HG03378 (cell line): ENCODE data around the gene RASGRF1.
"Not testable (repeated sequence)": the region's sequence is repeated elsewhere in the genome, so short reads cannot be mapped to it uniquely, and the experiment has no call there.

Experiments
- ATAC-seq: cut with Tn5 transposase; IDR thresholded peaks from one replicate; pipeline ENCODE4 v1.9.1; 2021; ENCODE audit warnings: mild to moderate bottlenecking, moderate library complexity; ENCODE audit not compliant: unreplicated experiment

The RASGRF1 gene

DNA sequence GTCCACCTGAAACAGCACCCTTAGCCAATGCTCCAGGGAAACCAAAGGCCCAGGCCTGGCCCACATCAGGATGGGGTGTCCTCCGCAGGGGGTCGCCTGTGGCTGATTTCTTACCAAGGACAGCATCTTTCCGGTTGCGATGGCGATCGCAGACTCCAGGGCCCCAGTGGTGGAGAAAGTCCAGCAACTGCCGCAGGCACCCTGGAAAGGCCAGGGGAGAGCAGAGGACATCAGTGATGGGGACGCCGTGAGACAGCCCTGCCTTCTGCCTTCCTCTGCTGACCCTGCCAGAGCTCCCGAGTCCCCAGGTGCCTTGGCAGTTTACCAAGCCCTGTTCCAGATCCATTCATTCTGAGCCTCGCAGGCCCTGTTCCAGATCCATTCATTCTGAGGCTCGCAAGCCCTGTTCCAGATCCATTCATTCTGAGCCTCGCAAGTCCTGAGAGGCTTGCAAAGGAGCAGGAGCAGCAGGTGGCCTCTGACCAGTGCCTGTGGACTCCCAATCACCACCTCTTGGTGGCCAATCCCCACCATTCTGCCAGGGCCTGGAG is 158.2 kb downstream of the RASGRF1 start:
- ATAC-seq: no peak

DNA sequence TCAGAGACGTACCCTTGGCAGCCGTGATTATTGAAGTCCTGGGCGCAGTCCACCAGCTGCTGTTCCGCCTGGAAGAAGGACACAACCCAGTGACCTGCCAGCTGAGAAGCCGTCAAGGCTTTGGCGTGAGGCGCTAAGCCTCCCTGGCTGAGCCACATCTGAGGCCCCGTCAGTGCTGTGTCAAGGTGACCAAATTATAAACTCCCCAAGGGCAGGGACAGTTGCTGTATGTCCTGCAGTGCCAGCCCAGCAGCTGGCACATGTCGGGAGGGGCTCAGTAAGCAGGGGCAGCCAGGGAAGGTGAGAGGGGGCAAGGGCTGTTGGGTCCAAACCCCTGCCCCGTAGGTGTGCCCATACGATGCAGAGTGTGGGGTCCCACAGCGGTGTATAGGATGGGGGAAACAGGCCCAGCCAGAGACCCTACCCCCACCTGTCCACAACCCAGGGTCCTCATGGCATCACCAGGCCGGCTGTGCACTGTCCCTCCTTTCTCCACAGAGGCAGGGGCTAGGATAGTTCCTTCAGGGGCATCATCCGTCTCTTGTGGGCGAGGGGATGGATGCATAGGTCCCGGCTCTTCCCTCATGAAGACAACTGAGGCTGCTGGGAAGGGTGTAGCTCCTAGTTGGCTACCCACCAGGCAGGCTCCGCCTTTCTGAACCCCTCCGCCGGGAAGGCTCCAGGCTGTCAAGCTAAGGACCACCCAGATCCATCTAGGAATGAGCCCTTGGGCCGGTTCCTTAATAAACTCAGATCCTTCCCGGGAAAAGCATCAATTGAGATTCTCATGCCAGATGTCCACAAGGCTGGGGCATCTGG is 158.9 kb downstream of the RASGRF1 start:
- ATAC-seq: no peak

DNA sequence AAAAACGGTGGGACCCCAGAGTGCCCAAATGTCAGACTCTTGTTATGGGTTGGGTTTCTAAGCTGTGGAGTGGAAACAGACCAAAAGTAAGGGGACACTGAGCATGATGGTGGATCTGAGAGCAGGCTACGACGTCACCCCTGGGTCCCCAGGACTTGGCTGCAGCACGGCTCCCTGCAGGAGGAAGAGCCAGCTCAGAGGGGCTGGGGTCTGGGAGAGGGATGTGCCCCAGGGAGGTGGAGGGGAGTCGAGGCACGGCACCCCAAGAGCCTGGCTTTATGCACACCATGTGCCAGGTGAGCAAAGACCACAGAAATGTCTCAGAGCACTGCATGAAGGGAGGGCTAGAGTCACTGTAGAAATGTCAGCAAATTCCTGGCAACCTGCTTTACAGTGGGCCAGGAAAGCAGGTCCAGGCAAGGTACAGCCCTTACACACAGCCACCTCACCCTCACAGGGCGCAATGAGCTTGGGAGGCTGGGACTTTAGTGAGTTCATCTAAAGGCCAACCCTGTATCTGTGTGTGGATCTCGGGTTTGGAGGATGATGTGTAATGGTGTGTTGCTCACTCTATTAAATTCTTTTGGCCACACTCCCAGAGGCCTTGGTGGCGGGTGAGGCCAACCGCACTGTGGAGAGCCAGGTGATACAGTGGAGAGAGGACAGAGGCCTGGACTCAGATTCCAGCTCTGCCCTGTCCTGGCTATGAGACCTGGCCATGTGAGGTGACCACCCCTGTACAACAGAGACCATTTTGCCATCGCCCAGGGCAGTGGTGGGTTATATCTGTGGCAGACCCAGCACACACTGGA is 159.8 kb downstream of the RASGRF1 start:
- ATAC-seq: no peak

DNA sequence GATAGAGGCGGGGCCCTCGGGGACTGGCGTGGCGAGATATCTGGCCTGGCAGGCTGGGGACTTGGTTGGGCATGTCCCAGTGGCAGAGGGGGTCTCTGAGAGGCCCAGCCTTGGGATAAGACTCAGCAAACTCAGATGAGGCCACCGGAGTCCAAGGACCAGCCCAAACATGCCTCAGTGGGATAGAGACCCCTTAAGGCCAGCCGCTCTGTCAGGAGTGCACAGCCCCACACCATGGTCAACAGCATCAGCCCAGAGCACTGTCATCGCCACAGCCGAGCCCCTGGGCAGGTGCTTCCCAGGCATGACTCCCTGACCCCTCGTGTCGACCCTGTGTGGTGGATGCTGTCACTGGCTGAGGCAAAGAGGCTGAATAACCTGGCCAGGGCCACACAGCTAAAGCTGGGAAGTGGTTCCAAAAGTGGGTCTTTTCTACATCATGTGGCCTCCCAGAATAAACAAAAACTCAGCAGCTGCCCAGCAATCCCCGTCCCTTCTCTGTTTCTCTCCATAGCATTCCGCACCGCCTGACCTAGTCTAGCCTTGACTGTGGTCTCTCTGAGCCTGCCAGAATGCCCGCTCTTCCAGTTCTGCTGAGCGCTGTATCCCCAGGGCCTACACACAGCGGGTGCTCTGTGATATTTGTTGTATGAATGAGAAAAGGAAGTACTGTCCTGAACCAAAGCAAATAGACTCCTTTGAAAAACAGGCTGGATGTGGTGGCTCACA is 160.9 kb downstream of the RASGRF1 start:
- no peak for ATAC-seq

DNA sequence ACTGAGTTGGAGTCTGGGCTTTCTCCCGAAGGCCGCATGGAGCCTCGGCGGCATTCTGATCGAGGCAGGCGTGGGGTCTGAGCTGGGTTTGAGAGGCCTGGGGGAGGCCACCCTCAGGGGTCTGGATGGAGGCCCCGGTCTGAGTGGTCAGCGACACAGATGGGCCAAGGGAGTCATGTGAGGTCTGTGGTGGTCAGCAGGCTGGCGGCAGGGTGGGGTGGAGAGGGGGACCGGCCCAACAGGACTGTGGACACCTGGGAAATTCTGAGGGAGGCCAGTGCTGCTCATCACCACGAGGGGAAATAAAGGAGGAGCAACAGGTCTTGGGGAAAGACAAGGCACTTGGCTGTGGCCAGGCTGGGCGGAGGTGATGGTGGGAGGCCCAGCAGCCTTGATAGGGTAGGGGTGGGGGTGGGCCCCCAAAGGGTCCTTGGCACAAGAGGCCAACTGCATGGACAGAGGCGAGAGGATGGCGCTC is 161.9 kb downstream of the RASGRF1 start:
- ATAC-seq: no peak

DNA sequence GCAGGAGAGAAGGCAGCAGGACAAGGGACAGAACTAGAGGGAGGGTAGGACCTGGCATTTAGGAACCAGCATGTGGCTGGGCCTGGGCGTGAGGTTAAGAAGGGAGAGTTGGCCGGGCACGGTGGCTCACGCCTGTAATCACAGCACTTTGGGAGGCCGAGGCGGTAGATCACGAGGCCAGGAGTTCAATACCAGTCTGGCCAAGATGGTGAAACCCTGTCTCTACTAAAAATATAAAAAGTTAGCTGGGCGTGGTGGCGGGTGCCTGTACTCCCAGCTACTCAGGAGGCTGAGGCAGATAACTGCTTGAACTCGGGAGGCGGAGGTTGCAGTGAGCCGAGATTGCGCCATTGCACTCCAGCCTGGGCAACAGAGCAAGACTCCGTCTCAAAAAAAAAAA is 162.4 kb downstream of the RASGRF1 start:
- not testable (repeated sequence) for ATAC-seq

DNA sequence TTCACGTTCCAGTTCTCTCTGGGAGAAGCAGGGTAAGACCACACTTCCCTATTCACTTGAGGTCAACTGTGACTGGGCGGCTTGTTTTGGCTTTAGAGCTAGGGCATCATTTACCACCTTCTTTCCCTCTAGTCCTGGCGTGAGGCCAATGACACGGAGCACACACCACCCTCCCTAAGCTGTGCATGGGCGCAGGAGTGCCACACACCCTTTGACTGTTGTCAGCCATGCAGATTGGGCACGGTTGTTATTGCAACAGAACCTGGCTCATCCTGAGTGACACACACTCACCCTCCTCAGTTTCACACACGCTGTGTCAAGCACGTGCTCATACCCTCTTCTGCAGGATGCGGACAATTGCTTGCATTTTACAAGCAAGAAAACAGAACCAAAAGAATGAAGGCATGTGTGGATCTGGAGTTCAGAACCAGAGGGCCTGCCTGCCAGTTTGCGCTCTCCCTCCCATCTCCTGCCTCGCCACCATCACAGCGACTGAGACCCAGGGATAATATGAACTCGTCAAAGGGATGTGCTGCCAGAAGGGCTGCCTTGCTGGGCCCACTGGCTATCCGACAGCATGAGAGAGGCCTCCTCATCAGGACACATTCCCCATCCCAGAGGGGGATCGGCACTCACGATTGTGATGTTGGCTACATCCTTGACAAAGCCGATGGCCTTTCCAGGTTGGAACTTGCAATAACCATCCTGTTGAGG is 163.3 kb downstream of the RASGRF1 start:
- no peak for ATAC-seq

DNA sequence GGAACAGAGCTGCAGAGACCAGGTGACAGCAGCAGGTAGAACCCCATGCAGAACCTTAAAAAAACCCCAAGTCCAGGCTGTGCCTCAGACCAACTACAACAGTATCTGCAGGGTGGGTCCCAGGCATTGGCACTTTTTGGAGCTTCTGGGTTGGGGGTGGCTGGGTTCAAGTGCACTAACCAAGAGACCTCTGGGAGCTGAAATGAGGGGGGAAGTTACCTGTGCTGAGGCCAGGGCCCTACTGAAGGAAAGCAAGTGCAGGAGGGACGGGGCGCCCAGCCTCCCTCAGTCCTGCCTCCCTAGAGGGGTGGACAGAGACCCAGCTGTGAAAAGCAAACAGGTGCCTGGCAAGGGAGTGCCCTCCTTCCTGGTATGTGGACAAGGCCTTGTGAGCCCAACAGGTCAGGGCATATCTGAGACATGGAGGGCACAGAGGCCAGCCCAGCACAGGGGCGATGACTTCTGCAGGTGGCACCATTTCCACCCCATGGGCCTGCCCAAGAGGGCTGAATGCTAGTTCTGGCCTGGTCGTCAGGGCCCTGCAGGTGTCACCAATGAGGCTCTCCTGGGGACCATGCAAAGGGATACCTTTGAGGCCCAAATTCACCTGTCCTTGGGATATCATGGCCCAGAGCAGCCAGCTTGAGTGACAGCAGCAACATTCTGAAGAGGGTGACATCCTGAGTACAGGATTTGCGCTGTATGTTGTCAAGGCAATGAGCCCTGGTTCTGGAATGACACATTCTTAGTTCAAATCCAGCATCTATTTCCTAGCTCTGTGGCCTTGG is 164.4 kb downstream of the RASGRF1 start:
- ATAC-seq: no peak

DNA sequence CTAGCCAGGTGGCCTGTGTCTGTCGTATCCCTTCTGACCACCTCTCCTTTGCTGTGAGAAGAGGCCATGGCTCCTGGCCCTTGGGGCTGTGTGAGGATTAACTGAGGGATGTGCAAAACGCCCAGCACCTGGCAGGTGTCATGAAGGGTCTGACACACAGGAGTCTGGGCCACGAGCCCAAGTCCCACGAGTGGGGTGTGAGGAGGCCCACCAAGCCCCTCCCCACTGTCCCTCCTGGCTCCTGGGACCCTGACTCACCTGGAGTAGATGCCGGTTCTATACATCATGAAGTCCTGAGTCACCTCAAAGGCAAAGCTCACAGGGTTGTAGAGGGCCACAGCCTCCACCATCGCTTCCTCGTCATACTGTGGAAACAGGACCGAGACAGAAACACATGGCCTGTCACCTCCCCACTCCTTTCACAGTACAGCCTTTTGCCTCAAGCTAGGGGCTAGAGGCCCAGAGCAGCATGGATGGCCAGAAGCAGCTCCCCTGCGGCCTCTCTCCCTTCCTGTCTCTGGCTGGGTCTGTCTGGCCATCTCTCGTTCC is 165.4 kb downstream of the RASGRF1 start:
- ATAC-seq: no peak

DNA sequence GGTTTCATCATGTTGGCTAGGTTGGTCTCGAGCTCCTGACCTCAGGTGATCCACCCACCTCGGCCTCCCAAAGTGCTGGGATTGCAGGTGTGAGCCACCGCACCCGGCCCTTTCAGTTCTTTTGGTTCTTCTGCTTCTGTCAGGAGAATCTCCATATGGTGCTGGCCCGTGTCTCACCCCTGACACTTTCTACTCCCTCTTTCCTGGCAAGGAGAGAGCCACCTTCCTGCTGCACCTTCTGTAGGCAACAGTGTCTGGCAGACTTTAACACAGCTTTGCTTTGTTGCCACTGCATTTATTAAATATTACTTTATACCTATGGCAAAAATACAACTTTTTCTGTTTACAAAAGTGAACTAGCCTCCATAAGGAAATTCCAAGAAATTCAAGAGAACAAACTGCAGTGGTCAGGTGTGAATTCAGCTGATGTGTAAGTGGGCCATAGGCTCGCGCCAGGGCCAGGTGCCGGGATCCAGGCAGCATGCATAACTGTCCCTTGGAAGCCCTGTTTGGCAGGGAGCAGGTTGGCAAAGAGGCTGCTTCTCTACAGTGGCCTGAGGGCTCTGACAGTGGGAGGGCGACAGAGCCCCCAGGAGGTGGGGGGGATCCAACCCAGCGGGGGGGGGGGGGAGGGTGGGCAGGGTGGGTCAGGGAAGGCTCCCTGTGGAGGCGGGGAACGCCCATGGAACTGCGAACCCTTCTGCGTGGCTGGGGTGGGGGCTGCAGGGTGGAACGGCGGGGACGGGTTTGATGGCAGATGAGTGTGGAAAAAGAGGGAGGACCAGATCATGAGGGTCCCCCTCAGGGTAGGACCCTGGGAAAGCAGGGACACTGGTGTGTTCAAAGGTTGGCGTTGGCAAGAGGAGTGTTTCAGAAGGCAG is 166.9 kb downstream of the RASGRF1 start:
- ATAC-seq: no peak

DNA sequence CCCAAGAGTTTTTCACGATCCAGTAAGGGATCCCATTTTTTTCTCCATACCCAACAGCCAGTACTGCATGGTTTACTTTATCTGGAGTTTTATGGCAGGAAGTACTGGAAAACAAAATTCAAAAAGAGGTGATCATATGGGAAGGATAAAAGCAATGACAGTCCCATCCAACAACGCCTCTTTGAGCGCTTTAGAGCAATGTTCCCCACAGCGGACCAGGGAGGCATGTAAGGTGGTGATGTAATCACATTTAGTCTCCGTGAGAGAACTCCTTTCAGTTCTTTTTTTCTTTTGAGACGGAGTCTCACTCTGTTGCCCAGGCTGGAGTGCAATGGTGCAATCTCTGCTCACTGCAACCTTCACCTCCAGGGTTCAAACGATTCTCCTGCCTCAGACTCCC is 167.6 kb downstream of the RASGRF1 start:
- ATAC-seq: no peak

DNA sequence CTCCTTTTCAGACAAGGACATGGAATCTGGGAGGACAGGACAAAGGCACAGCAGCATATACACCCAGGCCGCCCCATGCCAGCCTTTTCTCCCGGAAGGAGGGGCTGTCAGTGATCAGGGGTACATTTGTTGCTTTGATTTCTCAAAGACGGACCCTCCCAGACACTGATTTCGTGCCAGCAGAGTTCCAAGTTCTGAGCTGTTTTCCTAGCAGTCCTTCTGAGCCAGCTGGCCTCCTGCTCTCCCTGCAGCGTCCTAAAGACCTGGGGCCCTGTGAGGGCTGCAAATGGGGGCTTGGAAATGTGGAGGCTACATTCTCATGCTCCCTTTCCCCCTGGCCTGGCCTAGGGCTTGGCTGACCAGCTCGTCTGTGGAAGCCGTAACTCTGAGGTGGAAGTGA is 168.1 kb downstream of the RASGRF1 start:
- ATAC-seq: no peak

DNA sequence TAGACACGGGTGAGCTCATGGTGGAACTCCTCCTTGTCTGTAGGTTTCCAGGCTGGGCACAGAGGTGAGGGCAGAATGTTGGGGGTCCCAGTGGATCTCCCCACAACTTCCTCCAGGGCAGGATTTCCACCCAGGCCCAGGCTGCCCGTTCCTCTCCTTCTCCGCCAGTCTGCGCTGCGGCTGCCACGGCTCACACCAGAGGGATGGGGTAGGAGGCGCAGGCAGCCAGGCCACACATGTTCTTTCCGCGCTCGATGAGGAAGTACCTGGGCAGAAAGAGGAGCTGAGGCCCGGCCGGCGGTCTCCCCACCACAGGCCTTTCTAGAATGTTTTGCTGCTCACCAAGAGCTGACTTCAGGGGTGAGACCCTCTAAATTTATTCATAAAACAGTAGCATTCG is 168.6 kb downstream of the RASGRF1 start:
- no peak for ATAC-seq

DNA sequence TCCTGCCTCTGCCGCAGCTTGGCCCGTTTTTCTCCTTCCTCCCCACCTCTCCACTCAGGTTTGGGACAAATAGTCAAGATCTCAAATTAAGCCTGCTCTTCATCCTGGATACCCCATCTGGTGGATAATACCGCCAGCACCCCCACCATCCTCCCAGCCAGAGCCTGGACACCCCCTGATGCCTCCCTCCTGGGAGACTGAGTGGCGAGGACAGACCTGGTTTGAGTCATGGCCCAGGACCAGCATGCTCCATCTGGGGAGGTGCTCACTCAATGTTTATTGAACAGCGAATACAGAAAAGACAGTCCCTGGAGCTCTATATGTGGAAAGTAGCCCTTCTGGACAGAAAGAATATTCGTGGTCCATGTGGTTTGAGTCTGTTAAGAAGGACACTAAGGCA is 169.1 kb downstream of the RASGRF1 start:
- no peak for ATAC-seq

DNA sequence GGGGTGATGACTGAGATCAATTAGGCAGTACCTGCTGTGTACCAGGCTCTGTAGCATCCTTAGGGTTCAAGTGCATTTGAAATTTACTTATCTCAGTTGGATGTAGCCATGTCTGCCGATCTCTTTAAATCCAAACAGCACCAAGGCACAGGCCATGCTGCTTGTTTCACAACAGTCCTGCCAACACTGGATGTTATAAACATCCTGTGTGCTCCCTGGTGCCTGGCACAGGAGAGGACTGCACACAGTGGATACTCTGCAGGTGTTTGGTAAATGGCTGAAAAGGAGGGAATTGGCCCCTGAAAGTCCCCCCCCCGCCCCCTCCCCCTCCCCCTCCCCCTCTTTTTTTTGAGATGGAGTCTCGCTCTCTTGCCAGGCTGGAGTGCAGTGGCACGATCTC is 172.7 kb downstream of the RASGRF1 start:
- no peak for ATAC-seq

DNA sequence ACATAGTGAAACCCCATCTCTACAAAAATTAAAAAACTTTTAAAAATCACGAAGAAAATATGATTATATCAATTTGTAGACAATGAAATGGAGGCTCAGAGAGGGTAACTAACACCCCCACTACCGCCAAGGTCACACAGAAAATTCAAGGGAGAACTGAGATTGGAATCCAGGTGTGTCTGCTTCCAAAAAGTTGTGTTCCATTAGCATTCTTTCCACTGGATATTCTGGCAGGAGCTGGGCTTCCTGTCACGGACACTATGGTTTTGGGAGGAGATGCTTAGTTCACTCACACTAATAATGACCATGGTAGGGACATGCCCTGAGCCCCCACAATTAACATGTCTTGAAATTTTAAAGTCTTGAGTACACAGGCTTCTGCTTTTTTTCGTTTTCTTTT is 174.5 kb downstream of the RASGRF1 start:
- no peak for ATAC-seq

DNA sequence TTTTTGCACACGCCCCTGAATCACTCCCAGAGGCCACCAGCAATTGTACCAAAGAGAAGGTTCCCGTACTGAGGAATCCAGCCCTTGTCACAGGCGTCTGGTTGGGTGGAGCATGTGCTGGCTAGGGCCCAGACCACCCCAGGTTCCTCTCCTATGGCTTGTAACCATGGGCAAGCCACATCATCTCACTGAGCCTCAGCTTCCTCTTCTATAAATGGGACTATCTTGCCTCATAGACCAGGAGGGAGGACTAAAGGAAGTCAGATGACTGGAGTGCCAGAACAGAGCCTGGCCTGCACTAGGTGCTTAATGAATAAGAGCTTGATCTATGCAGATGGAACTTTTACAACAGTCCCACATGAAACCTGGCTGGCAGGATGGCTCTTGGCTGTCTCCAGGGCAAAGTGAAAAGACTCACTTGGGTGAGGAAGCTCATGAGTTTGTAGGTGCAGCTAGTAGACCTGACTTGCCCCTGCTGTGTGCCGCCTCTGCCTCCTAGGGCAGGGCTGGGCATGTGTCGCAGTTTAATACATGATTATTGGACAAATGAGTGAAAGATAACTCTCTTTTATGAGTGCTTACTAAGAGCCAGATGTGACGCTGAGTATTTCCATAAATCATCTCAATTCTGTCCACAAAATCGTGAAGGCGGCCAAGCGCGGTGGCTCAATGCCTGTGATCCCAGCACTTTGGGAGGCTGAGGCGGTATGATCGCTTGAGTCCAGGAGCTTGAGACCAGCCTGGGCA is 175.1 kb downstream of the RASGRF1 start:
- ATAC-seq: no peak
